Stomach smooth muscle (tissue), 2 donors: ENCODE results near the gene FCN2.

ENCODE experiments used
- H3K27ac ChIP-seq: one replicate; pipeline ENCODE4 v1.7.0; 2013; ENCODE audit warnings: mild to moderate bottlenecking, low read length, inconsistent platforms
- H3K27me3 ChIP-seq, 2 donors: one replicate each; pipeline ENCODE4 v1.7.0; 2013; ENCODE audit warnings: low read length in 2 of 2; ENCODE audit not compliant: insufficient read depth in 2 of 2, control insufficient read depth in 1 of 2
- H3K36me3 ChIP-seq, 2 donors: one replicate each; pipeline ENCODE4 v1.7.0; 2013; ENCODE audit warnings: low read length in 2 of 2; ENCODE audit not compliant: control insufficient read depth in 2 of 2, insufficient read depth in 2 of 2
- H3K4me1 ChIP-seq: one replicate; pipeline ENCODE4 v1.7.0; 2013; ENCODE audit warnings: low read length; ENCODE audit not compliant: control insufficient read depth, insufficient read depth
- H3K4me3 ChIP-seq, 2 donors: one replicate each; pipeline ENCODE4 v1.7.0; 2013; ENCODE audit warnings: low read length in 2 of 2
- H3K9ac ChIP-seq, 2 donors: one replicate each; pipeline ENCODE4 v1.7.0; 2013; ENCODE audit warnings: low read length in 2 of 2, mild to moderate bottlenecking in 1 of 2
- H3K9me3 ChIP-seq, 2 donors: one replicate each; pipeline ENCODE4 v1.7.0; 2013; ENCODE audit warnings: low read length in 2 of 2; ENCODE audit not compliant: control insufficient read depth in 2 of 2
- donor health status: healthy.
- donor health status: Pancreatic carcinoma.

The FCN2 gene

DNA sequence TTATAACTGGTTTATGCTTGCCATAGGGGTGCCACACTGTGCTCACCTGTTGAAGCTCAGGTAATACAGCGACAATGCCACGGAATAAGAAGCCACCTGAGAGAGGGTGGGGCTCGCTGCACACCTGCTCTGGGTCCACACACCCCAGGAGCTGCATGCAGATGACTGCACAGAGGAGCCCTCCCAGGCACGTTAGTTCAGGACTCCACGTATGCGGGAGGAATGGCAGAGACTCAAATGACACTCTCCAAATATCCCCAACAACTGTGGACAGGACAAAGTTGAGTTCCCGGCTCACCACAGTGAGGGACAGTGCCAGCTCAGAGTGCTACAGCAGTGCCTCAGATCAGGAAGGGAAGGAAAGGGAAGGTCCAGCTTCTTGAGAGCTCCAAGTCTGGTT lies 42.9 kb downstream of the FCN2 start:
- peaks cover 5 to 10% of the 10 kb centered on the region in 2 donors for H3K9me3 ChIP-seq
- H3K36me3 ChIP-seq: no peaks in the 10 kb centered on the region
- no peak overlapping the region for H3K9ac ChIP-seq
- no peak overlapping the region for H3K4me3 ChIP-seq
- H3K27me3 ChIP-seq: peaks cover 0 to 5% of the 10 kb centered on the region in 2 donors
- no peak overlapping the region for H3K27ac ChIP-seq
- H3K4me1 ChIP-seq: peaks cover 2% of the 10 kb centered on the region

DNA sequence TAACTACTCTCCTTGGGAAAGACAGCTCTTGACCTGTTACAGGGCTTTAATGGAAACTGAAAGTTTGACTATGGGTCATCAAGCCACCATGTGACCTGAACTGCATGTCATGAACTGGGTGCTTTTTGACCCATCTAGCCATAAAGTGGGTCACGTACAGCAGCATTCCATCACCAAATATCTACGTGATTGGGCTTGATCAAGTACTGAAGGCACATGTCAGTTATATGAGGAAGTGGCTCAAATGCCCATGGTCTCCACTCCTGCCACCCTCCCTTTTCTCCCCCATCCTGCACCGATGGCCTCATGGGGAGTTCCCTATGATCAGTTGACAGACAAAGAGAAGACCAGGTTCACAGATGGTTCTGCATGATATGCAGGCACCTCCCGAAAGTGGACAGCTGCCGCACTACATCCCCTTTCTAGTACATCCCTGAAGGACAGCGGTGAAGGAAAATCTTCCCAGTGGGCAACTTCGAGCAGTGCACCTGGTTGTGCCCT lies 44.5 kb downstream of the FCN2 start:
- peaks cover 6% of the 10 kb centered on the region for H3K4me1 ChIP-seq
- no peaks in the 10 kb centered on the region for H3K36me3 ChIP-seq
- no peak overlapping the region for H3K27ac ChIP-seq
- no peak overlapping the region for H3K9ac ChIP-seq
- H3K27me3 ChIP-seq: peaks cover 0 to 4% of the 10 kb centered on the region in 2 donors
- no peaks in the 10 kb centered on the region for H3K9me3 ChIP-seq
- no peak overlapping the region for H3K4me3 ChIP-seq

DNA sequence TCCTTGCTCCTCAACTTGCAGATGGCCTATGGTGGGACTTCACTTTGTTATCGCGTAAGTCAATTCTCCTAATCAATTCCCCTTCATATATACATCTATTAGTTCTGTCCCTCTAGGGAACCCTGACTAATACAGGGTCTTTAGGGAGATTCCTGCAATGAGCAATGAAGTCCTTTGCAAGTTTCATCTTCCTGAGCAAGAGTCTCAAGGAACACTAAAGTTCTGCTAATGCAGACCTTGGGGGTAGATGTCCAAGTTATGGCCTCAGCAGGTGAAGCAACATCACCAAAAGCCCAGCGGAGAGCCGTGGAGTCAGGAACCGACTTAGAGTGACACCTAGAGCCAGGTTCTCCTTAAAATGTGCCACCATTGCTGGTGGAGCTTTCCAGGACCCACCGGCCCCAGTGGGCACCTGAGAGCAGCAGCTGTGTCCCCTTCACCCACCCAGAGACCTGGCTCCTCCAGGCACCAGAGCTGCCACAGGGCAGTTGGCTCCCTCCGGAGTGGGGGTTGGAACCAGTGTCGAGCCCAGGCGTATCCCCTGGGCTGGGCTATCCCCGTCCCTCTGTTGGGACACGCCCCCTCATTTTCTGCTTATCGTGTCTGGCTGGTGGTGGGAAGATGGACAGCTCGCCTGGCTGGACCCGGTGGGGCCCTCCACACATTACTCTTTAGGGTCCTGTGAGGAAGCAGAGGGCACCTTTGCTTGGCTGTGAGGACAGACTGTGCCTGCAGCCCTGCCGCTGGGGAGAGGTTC lies 48.0 kb downstream of the FCN2 start:
- peaks cover 0 to 7% of the 10 kb centered on the region in 2 donors for H3K27me3 ChIP-seq
- H3K36me3 ChIP-seq: no peaks in the 10 kb centered on the region
- peaks cover 4% of the 10 kb centered on the region for H3K4me1 ChIP-seq
- no peak overlapping the region for H3K4me3 ChIP-seq
- H3K9me3 ChIP-seq: no peaks in the 10 kb centered on the region
- no peak overlapping the region for H3K27ac ChIP-seq
- no peak overlapping the region for H3K9ac ChIP-seq

DNA sequence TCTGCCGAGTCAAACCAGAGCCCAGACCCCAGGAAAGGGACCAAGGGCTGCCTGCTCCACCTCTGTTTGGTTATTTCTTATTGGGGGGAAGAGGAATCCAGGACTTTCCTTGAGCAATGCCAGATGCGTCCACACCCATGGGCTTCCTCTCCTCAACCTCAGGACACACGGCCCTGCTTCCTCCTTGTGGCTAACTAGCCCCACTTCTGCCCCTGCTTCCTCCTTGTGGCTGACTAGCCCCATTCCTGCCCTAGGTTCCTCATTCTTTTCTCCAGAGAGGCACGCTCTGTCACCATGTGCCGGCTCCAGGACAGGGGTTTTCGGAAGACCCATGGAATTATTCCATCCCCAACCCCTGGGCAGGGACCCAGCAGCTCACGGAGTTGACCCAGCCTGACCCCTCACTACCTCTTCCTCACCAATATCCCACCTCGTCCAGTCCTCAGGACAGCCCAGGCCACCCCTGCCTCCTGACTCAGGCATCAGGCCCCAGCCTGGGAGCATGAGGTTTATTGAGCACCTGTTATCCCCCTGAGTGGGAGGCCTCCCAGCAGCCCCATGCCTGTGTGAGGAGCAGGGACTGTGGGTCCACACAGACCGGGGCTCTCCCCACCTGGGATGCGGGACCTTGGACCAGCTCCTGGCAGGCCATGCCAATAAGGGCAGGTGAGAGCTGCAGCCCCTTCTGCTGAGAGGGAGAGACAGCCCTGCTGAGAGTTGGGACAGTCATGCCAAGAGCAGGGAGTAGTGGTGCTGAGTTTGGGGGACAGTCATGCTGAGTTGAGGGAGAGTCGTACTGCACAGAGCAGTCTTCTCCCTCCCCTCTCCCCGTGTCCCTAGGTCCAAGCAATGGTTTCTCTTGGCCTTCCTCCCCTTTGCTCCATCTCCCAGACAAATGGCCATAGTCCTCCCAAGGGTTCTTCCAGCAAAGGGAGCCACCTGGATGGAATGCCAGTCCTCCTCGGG lies 48.9 kb downstream of the FCN2 start:
- no peak overlapping the region for H3K9ac ChIP-seq
- H3K27ac ChIP-seq: no peak overlapping the region
- peaks cover 0 to 9% of the 10 kb centered on the region in 2 donors for H3K27me3 ChIP-seq
- H3K9me3 ChIP-seq: no peaks in the 10 kb centered on the region
- no peaks in the 10 kb centered on the region for H3K36me3 ChIP-seq
- H3K4me3 ChIP-seq: no peak overlapping the region
- peaks cover 4% of the 10 kb centered on the region for H3K4me1 ChIP-seq

DNA sequence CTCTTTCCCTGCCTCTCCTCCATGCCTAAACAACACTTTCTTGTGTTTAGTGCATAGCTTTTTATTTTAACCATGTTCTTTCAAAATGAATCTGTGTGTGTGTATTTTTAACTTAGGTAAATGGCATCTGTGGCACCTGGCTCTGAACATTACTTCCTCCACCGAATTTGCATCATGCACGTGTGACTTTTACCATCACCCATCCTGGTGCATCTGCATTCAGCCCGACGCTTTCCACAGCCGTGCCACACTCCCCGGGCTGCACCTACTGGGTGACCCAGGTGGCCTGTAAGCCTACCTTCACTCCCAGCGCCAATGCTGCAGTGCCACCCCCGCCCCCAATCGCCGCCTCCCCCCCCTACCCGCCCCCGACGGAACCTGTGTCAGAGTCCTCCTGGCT lies 49.8 kb downstream of the FCN2 start:
- no peak overlapping the region for H3K27ac ChIP-seq
- no peaks in the 10 kb centered on the region for H3K9me3 ChIP-seq
- H3K4me3 ChIP-seq: no peak overlapping the region
- H3K27me3 ChIP-seq: peaks cover 0 to 9% of the 10 kb centered on the region in 2 donors
- no peak overlapping the region for H3K9ac ChIP-seq
- no peaks in the 10 kb centered on the region for H3K36me3 ChIP-seq
- H3K4me1 ChIP-seq: peaks cover 4% of the 10 kb centered on the region

DNA sequence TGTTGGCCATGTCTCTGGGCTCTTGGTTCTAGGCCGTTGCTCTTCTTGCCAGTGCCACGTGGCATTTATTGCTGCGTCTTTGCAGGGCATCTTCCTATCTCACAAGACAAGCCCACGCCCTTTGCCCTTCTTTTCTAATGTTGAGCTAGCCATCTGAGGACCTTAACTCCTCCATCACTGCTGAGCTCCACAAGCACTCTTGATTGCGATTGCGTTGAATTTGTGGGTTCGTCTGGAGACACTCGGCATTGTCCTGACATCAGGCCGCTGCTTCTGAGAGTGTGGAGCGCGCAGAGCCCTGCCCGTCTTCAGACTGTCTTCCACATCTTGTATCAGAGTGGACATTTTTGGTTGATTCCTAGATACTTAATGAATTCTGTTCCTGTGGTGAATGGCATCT lies 51.6 kb downstream of the FCN2 start:
- Histone ChIP-seq H3K36me3 (no peaks in the 10 kb centered on the region), H3K4me1 (peaks cover 4% of the 10 kb centered on the region), H3K27me3 (peaks cover 4 to 13% of the 10 kb centered on the region in 2 donors), H3K9ac (no peak overlapping the region), H3K9me3 (no peaks in the 10 kb centered on the region), H3K4me3 (no peak overlapping the region), H3K27ac (no peak overlapping the region)

DNA sequence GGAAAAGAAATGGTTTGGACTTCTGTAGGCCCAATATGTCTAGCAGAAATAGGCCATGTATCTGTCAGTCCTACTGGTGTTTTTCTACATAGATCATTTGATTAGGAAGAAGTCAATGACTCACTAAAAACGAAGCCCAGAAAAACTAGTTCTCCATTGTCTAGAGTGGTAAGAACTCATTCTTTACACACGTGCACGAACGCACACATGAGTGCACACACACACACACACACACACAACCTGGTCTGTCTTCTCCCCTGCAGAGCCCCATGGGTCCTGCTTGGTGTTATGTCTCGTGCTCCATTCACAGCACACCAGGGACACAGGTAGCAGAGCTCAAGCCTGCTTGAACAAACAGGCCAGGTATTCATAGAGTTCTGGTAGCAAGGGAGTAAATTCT lies 52.0 kb downstream of the FCN2 start:
- H3K9me3 ChIP-seq: no peaks in the 10 kb centered on the region
- no peaks in the 10 kb centered on the region for H3K36me3 ChIP-seq
- peaks cover 4% of the 10 kb centered on the region for H3K4me1 ChIP-seq
- peaks cover 4 to 15% of the 10 kb centered on the region in 2 donors for H3K27me3 ChIP-seq
- no peak overlapping the region for H3K27ac ChIP-seq
- H3K9ac ChIP-seq: no peak overlapping the region
- no peak overlapping the region for H3K4me3 ChIP-seq

DNA sequence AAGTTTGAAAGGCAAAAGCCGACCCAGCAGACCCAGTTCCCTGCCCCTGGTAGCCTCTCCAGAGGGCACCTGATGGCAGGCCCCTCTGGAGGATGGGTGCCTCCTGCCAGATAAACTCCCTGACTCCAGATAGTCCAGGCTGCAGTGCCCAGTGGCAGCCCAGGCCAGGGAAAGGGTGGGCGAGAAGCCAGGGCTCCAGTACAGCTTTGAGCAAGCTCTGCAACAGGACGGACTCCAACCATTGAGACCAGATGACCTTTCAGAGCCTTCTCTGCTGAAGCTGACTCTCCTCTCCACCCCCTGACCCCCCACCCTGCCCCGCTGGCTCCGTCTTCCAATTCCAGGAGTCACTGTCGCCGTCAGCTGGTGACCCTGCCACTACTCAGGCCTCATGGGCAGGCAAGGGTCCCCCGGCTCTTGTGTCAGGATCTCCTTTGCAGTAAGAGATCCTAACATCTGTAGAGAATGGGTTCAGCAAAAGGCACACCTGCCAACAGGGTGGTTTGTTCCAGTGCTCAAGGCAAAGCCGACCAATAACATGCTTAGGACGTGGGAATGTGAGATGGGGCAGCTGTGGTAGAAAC lies 52.6 kb downstream of the FCN2 start:
- Histone ChIP-seq H3K9ac (no peak overlapping the region), H3K27me3 (peaks cover 7 to 18% of the 10 kb centered on the region in 2 donors), H3K9me3 (no peaks in the 10 kb centered on the region), H3K36me3 (no peaks in the 10 kb centered on the region), H3K4me3 (no peak overlapping the region), H3K27ac (no peak overlapping the region), H3K4me1 (peaks cover 4% of the 10 kb centered on the region)

DNA sequence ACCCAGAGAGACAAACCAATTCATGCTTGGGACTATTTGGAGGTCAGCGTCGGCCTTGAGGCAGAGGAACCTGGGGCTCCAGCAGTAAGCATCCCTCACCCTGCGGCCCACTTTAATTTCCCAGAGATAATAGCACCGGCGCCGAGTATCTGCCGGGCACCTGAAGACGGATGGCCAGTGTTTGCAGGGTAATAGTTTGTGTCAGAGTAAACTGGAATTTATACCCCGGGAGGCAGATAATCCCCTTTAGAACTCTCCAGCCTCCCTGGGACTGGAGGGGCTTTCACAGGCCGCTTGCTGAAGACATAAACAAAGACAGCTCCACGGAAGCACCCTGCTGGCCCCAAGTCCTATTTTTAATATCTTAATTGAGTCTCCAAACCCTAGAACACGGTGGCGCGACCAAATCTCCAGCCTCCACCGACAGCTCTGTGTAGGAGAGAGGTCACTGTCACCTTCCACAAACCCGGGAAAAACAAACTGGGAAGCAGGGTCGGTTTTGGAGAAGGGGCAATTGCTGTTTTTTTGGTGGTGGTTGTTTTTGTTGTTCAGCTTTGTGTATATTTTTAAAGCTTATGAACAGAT lies 54.5 kb downstream of the FCN2 start:
- Histone ChIP-seq H3K27ac (no peak overlapping the region), H3K36me3 (no peaks in the 10 kb centered on the region), H3K4me3 (no peak overlapping the region), H3K9ac (no peak overlapping the region), H3K27me3 (peaks cover 12 to 21% of the 10 kb centered on the region in 2 donors), H3K9me3 (no peaks in the 10 kb centered on the region), H3K4me1 (no peaks in the 10 kb centered on the region)

DNA sequence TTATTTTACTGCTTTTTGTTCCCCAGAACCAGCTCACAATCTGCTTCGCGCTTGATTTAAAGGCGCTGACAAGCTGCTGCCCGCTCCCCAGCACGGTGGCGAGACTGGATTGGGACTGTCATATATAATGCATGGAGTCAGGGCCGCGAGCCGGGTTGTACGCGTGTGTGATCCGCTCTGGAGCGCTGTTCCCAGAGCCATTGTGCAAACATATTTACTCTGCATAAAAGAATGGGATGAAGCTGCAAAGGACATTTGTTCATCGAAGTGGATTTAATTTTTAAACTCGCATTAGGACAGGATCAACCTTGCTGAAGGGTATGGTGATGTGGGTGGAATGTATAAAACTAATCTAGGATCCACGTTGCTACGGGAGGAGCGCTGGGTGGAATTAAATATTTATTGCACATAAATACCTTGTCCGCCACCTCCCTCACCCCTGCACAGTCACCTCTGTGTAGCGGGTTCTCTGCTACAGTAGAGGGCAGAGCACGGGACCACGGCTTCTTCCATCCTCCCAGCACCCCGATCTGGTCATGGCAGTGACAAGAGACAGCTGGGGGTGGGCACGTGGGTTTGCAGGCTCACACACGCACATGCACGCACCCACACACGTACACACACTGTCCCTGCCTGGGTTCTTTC lies 55.2 kb downstream of the FCN2 start:
- no peak overlapping the region for H3K9ac ChIP-seq
- peaks cover 16 to 28% of the 10 kb centered on the region in 2 donors for H3K27me3 ChIP-seq
- H3K9me3 ChIP-seq: no peaks in the 10 kb centered on the region
- H3K27ac ChIP-seq: no peak overlapping the region
- no peaks in the 10 kb centered on the region for H3K4me1 ChIP-seq
- H3K4me3 ChIP-seq: no peak overlapping the region
- no peaks in the 10 kb centered on the region for H3K36me3 ChIP-seq
